Type B pancreatic cell (in vitro differentiated cells): ENCODE results near the gene USP47. TPM values are rescaled to one million over a fixed set of nuclear protein-coding genes. Genes with fewer than 3 reads are reported as not detected.

ENCODE experiments used
- DNase-seq: peaks from one replicate; pipeline ENCODE4 v3.0.0; 2021; ENCODE audit warnings: mixed read lengths; ENCODE audit not compliant: unreplicated experiment; ENCODE audit errors: extremely low spot score
- H3K27ac Mint-ChIP-seq: 2 replicates; pipeline ENCODE4 v1.8.0; 2021; ENCODE audit warnings: mild to moderate bottlenecking, mixed read lengths
- H3K27me3 Mint-ChIP-seq: 2 replicates; pipeline ENCODE4 v1.8.0; 2021; ENCODE audit warnings: mixed read lengths
- H3K36me3 Mint-ChIP-seq: 2 replicates; pipeline ENCODE4 v1.8.0; 2021; ENCODE audit warnings: mixed read lengths
- H3K4me1 Mint-ChIP-seq: one replicate; pipeline ENCODE4 v1.8.0; 2021; ENCODE audit warnings: mixed read lengths; ENCODE audit not compliant: unreplicated experiment
- H3K4me3 Mint-ChIP-seq: 2 replicates; pipeline ENCODE4 v1.8.0; 2021; ENCODE audit warnings: mild to moderate bottlenecking, mixed read lengths
- H3K9me3 Mint-ChIP-seq: 2 replicates; pipeline ENCODE4 v1.8.0; 2021; ENCODE audit warnings: mixed read lengths
- total RNA-seq: library from RNA; stranded (reverse); gene quantifications from 2 replicates; pipeline ENCODE4 v1.2.1, GENCODE V29; 2021; ENCODE audit warnings: low replicate concordance
- TF ChIP-seq, protein P1 (sequence below): fragments of 200-600 bp; sonication (generic); conservative IDR thresholded peaks from 2 replicates; pipeline ENCODE4 v1.5.0; 2021; ENCODE audit warnings: antibody characterized with exemption, mild to moderate bottlenecking

USP47 gene
- total RNA-seq, 1 donor from 2014 or later = 54.4 TPM

DNA sequence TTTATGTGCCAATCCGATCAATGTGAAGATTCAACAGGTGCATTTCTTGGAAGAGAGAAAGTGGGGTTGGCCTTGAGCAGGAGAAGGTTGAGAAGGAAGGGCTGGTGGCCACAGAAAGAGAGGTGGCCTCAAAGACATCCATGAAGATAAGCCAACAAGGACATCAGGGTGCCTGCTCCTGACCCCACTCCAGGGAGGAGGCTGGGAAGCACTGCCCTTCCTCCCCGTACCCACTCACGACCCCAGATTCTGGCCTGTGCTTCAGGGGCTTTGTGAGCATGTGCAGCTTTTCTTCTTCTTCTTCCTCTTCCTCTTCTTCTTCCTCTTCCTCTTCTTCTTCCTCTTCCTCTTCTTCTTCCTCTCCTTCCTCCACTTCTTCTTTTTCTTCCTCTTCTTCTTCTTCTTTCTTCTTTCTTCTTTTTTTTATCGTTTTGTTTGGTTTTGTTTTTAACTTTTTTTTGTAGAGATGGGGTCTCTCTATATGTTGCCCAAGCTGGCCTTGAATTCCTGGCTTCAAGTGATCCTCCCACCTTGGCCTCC lies 136.4 kb downstream of the USP47 start:
- Mint-ChIP-seq H3K27ac (no peak overlapping the region), H3K36me3 (peaks cover 6% of the 10 kb centered on the region), H3K9me3 (no peaks in the 10 kb centered on the region), H3K4me3 (no peak overlapping the region), H3K27me3 (no peaks in the 10 kb centered on the region), H3K4me1 (peaks cover 20% of the 10 kb centered on the region)
- peak; percentile 32 for DNase-seq
- TF ChIP-seq, protein P1, sequence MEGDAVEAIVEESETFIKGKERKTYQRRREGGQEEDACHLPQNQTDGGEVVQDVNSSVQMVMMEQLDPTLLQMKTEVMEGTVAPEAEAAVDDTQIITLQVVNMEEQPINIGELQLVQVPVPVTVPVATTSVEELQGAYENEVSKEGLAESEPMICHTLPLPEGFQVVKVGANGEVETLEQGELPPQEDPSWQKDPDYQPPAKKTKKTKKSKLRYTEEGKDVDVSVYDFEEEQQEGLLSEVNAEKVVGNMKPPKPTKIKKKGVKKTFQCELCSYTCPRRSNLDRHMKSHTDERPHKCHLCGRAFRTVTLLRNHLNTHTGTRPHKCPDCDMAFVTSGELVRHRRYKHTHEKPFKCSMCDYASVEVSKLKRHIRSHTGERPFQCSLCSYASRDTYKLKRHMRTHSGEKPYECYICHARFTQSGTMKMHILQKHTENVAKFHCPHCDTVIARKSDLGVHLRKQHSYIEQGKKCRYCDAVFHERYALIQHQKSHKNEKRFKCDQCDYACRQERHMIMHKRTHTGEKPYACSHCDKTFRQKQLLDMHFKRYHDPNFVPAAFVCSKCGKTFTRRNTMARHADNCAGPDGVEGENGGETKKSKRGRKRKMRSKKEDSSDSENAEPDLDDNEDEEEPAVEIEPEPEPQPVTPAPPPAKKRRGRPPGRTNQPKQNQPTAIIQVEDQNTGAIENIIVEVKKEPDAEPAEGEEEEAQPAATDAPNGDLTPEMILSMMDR = no peak

DNA sequence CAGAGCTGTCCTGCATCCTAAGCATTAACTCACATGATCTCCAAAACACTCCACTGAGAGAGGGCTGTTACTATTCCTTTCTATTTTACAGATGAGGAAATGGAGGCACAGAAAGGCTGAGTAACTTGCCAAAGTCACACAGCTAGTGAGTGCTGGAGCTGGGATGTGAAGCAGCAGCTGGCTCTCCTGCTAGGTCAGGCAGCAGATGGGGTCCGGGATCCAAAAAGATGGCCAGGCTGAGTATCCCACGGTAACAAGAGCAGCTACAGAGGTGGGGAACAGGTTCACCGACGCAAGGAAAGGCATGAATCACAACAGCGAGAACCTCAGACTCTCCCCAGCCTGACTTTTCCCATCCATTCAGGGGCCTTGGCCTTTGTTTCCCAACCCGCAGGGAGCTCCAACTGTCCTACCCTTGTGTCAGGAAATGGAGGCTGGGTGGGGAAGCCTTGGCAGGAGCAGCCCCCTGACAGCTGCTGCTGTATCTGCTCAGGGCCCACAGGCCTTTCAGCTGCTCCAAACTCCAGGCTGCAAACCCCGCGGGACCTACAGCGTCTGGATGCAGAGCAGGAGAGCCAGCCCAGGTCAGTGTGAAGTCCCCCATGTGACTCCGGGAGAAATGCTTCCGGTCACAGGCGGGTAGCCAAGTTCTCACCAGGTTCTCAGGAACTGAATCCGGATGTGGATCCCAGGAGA lies 137.2 kb downstream of the USP47 start:
- H3K27me3 Mint-ChIP-seq = no peaks in the 10 kb centered on the region
- peaks cover 17% of the 10 kb centered on the region for H3K4me1 Mint-ChIP-seq
- TF ChIP-seq, protein P1 = no peak
- no peak overlapping the region for H3K27ac Mint-ChIP-seq
- peaks cover 6% of the 10 kb centered on the region for H3K36me3 Mint-ChIP-seq
- no peaks in the 10 kb centered on the region for H3K9me3 Mint-ChIP-seq
- peak; percentile 57 for DNase-seq
- no peak overlapping the region for H3K4me3 Mint-ChIP-seq

DNA sequence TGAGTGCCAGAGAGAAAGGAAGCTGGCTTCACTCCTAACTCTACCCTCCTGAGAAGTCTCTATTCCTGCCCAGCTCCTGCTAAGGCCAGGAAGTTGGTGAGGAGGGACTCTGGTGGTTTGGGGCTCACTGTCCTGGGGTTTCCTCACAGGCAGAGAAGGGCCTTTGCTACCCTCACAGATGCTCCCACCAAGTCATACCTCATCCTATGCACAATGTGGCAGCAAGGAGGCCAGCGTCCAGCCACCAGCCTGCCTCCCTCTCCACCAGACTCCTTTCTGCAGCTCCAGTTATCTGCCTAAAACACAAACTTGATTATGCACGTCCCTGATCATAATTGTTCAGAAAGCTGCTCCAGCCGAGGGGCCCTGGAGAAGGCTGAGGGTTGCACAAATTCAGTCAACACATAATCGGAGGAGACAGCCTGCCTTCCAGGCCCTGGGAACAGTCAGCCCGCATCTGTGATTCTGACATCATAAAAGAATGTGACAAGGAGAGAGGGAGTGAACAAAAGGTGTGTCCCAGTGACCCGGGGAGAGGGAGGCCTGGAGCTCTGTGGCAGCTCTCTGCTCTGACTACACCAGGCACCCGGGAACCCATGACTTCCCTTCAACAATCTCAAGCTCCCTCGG lies 137.8 kb downstream of the USP47 start:
- Mint-ChIP-seq H3K27me3 (no peaks in the 10 kb centered on the region), H3K36me3 (peaks cover 6% of the 10 kb centered on the region), H3K4me3 (peak overlapping the region; percentile 69), H3K4me1 (peaks cover 17% of the 10 kb centered on the region), H3K9me3 (no peaks in the 10 kb centered on the region), H3K27ac (peak overlapping the region; percentile 98)
- peak; percentile 68 for DNase-seq
- TF ChIP-seq, protein P1 = no peak

DNA sequence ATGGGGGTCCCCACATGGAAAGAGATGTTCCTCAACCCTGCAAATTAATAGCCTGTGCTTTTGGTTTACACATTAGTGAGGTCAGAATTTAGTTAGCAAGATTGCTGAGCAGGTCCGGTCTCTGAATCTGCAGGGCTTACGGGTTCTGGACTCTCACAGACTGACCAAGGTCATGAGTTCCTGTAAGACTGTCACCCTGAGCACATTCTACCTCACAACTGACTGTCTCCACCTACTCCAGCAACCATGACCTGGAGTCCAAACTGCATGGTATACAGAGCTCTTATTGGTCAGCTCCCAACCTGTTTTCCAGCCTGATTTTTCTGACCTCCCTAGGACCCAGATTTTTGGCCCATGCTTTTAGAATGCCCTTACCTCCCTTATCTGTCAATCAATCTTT lies 138.4 kb downstream of the USP47 start:
- no peak for DNase-seq
- no peaks in the 10 kb centered on the region for H3K27me3 Mint-ChIP-seq
- no peaks in the 10 kb centered on the region for H3K9me3 Mint-ChIP-seq
- H3K4me1 Mint-ChIP-seq = peaks cover 17% of the 10 kb centered on the region
- peak overlapping the region; percentile 98 for H3K27ac Mint-ChIP-seq
- H3K36me3 Mint-ChIP-seq = peaks cover 6% of the 10 kb centered on the region
- no peak overlapping the region for H3K4me3 Mint-ChIP-seq
- TF ChIP-seq, protein P1 = no peak

DNA sequence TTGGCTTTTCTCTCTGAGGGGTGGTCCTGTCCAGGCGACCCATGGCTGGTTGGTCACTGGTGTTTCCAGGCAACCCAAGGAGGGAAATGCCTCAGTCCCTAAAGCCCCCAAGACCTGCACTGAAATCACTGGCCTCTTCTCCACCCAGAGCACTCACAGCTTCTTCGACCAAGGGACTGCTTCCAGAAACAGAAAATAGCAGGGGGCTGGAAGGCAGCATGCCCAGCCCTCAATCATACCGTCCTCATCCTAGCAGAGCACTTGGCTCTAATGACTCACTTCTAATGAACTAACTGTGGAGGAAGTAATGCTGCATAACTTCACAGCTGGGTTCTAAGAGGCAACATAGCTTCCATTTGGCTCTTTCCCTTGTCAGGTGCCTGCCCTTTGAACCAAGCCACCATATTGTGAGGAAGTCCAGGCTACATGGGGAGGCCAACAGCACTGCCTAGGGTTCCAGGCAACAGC lies 139.1 kb downstream of the USP47 start:
- Mint-ChIP-seq H3K27me3 (no peaks in the 10 kb centered on the region), H3K4me1 (peaks cover 17% of the 10 kb centered on the region), H3K9me3 (no peaks in the 10 kb centered on the region), H3K4me3 (no peak overlapping the region), H3K27ac (peak overlapping the region; percentile 98), H3K36me3 (peaks cover 6% of the 10 kb centered on the region)
- no peak for DNase-seq
- TF ChIP-seq, protein P1 = no peak
